ENCODE results near the gene MRPL4. TPM values are rescaled to one million over a fixed set of nuclear protein-coding genes. Genes with fewer than 3 reads are reported as not detected.

MRPL4 gene
- polyA plus RNA-seq, 1 of the 3 experiments (the other 2 are of a cell fraction): 110 TPM

DNA sequence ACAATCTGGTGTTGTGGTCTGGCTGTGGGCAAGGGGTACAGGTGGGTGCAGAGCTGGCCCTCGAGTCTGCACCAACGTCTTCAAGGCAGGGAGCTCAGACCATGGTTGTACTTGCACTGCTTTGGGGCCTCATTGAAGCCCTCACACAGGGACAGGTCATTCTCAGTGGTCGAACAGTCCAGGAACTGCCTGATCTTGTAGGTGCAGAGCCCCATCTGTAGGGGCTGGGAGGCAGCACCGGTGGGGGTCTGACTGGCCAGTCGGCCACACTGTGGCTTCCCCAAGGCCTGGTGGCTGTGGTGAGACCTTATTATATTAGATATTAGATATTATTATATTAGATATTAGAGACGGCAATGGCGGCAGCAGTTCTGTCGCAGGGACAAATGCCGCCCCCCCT is 34.9 kb upstream of the MRPL4 start:
- WGBS (ENCODE audit: low lambda C conversion rate): 66% methylated on average over 7 of the region's 9 CpGs
- POLR2A ChIA-PET: no interaction called here
- H3K27me3 ChIP-seq (ENCODE audit: insufficient read depth): no peaks in the 10 kb centered on the region
- no peaks in the 10 kb centered on the region for H3K36me3 ChIP-seq (replicated peaks in 1 of 2; ENCODE audit: control insufficient read depth in 1 of 2, insufficient read depth in 2 of 2, low read length in 1 of 2)
- no peak overlapping the region for H3K4me2 ChIP-seq
- TF ChIP-seq, protein P1, sequence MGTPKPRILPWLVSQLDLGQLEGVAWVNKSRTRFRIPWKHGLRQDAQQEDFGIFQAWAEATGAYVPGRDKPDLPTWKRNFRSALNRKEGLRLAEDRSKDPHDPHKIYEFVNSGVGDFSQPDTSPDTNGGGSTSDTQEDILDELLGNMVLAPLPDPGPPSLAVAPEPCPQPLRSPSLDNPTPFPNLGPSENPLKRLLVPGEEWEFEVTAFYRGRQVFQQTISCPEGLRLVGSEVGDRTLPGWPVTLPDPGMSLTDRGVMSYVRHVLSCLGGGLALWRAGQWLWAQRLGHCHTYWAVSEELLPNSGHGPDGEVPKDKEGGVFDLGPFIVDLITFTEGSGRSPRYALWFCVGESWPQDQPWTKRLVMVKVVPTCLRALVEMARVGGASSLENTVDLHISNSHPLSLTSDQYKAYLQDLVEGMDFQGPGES (IDR thresholded peaks at IDR 0.05; ENCODE audit: low read depth, low read length): no peak
- TF ChIP-seq MXI1 (IDR thresholded peaks at IDR 0.05; ENCODE audit: low read depth, low read length) (no peak), EZH2phosphoT487 (IDR thresholded peaks at IDR 0.05; ENCODE audit: borderline replicate concordance, low read depth) (no peak), RXRA (IDR thresholded peaks at IDR 0.05; ENCODE audit: borderline replicate concordance, low read depth) (no peak), POLR2AphosphoS5 (IDR thresholded peaks at IDR 0.05; ENCODE audit: low read depth, low read length) (no peak), FOXJ3 (CRISPR knock-in tag; IDR thresholded peaks at IDR 0.05) (no peak), GATA2 (CRISPR knock-in tag; IDR thresholded peaks at IDR 0.05) (no peak), NRF1 (IDR thresholded peaks at IDR 0.05; ENCODE audit: low read depth, low read length) (no peak)
- TF ChIP-seq, protein P2, sequence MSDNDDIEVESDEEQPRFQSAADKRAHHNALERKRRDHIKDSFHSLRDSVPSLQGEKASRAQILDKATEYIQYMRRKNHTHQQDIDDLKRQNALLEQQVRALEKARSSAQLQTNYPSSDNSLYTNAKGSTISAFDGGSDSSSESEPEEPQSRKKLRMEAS (IDR thresholded peaks at IDR 0.05; ENCODE audit: low read depth): no peak
- TF ChIP-seq, protein P3, sequence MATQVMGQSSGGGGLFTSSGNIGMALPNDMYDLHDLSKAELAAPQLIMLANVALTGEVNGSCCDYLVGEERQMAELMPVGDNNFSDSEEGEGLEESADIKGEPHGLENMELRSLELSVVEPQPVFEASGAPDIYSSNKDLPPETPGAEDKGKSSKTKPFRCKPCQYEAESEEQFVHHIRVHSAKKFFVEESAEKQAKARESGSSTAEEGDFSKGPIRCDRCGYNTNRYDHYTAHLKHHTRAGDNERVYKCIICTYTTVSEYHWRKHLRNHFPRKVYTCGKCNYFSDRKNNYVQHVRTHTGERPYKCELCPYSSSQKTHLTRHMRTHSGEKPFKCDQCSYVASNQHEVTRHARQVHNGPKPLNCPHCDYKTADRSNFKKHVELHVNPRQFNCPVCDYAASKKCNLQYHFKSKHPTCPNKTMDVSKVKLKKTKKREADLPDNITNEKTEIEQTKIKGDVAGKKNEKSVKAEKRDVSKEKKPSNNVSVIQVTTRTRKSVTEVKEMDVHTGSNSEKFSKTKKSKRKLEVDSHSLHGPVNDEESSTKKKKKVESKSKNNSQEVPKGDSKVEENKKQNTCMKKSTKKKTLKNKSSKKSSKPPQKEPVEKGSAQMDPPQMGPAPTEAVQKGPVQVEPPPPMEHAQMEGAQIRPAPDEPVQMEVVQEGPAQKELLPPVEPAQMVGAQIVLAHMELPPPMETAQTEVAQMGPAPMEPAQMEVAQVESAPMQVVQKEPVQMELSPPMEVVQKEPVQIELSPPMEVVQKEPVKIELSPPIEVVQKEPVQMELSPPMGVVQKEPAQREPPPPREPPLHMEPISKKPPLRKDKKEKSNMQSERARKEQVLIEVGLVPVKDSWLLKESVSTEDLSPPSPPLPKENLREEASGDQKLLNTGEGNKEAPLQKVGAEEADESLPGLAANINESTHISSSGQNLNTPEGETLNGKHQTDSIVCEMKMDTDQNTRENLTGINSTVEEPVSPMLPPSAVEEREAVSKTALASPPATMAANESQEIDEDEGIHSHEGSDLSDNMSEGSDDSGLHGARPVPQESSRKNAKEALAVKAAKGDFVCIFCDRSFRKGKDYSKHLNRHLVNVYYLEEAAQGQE (IDR thresholded peaks at IDR 0.05; ENCODE audit: low read depth, low read length): no peak
- no peak overlapping the region for H3K27ac ChIP-seq (ENCODE audit: low read depth in 2 of 2, low read length in 1 of 2)
- H3K4me3 ChIP-seq (ENCODE audit: low read depth in 2 of 2, low read length in 1 of 2): no peak overlapping the region
- no peaks in the 10 kb centered on the region for H3K4me1 ChIP-seq (ENCODE audit: control insufficient read depth in 1 of 2, insufficient read depth in 2 of 2, low read depth in 1 of 2, low read length in 1 of 2)
- no peak for DNase-seq
- no peaks in the 10 kb centered on the region for H3K9me2 ChIP-seq
- H3K9ac ChIP-seq: no peak overlapping the region
- H3F3A ChIP-seq (replicated peaks; ENCODE audit: insufficient read depth): no peaks in the 10 kb centered on the region
- H3K79me2 ChIP-seq (ENCODE audit: insufficient read depth): no peaks in the 10 kb centered on the region
- H3K9me3 ChIP-seq: no peaks in the 10 kb centered on the region
- CTCF ChIA-PET: interaction anchor here (0.9 kb wide), 1 partner anchor 9 kb away, joined by 4 read pairs; no protein-coding TSS in a partner anchor
- no peak overlapping the region for H2AFZ ChIP-seq (ENCODE audit: low read depth)
- H4K20me1 ChIP-seq (ENCODE audit: insufficient read depth): no peaks in the 10 kb centered on the region

DNA sequence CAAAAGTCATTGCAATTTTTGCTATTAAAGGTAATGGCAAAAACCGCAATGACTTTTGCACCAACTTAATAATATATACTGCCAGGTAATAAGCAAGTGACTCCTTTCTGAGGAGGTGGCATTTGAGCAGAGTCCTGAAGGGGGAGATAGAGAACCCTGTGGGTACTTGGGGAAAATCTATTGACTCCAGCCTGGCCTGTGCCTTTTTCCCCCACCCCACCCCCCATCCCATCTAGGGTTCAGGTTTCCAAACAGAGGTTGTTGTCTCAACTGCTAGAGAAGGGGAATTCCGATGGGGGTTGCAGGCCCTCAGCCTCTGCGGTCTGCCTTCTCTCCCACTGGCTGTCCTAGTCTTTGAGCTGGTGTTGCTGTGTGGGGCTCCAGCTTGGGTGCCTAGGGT is 32.3 kb upstream of the MRPL4 start:
- Histone ChIP-seq H3K4me1 (ENCODE audit: control insufficient read depth in 1 of 2, insufficient read depth in 2 of 2, low read depth in 1 of 2, low read length in 1 of 2) (no peaks in the 10 kb centered on the region), H3K9ac (no peak overlapping the region), H3K36me3 (replicated peaks in 1 of 2; ENCODE audit: control insufficient read depth in 1 of 2, insufficient read depth in 2 of 2, low read length in 1 of 2) (no peaks in the 10 kb centered on the region), H3K4me2 (no peak overlapping the region), H2AFZ (ENCODE audit: low read depth) (no peak overlapping the region), H3K27me3 (ENCODE audit: insufficient read depth) (no peaks in the 10 kb centered on the region), H3K27ac (ENCODE audit: low read depth in 2 of 2, low read length in 1 of 2) (no peak overlapping the region), H3F3A (replicated peaks; ENCODE audit: insufficient read depth) (no peaks in the 10 kb centered on the region), H3K9me2 (no peaks in the 10 kb centered on the region), H3K9me3 (no peaks in the 10 kb centered on the region), H3K79me2 (ENCODE audit: insufficient read depth) (no peaks in the 10 kb centered on the region), H4K20me1 (ENCODE audit: insufficient read depth) (no peaks in the 10 kb centered on the region), H3K4me3 (ENCODE audit: low read depth in 2 of 2, low read length in 1 of 2) (no peak overlapping the region)
- ChIA-PET CTCF (interaction anchor here (1.0 to 1.4 kb wide), 2 partner anchors 13 to 39 kb away, joined by 3 to 6 read pairs; no protein-coding TSS in a partner anchor), POLR2A (no interaction called here)
- 61% methylated on average over 2 of the region's 3 CpGs for WGBS (ENCODE audit: low lambda C conversion rate)
- no peak for TF ChIP-seq GABPA (IDR thresholded peaks at IDR 0.05; ENCODE audit: low read depth)
- TF ChIP-seq SMC3 (IDR thresholded peaks at IDR 0.05; ENCODE audit: low read depth, low read length): no peak
- TF ChIP-seq JUND (IDR thresholded peaks at IDR 0.05): no peak
- TF ChIP-seq, protein P2 (IDR thresholded peaks at IDR 0.05; ENCODE audit: low read depth): no peak
- no peak for TF ChIP-seq TCF12 (IDR thresholded peaks at IDR 0.05)
- TF ChIP-seq TAF1 (IDR thresholded peaks at IDR 0.05; ENCODE audit: borderline replicate concordance, low read depth, low read length): no peak
- no peak for TF ChIP-seq FOSL2 (IDR thresholded peaks at IDR 0.05; ENCODE audit: borderline replicate concordance, low read depth)
- TF ChIP-seq FOXM1 (IDR thresholded peaks at IDR 0.05; ENCODE audit: low read depth): no peak
- no peak for TF ChIP-seq SIN3A (IDR thresholded peaks at IDR 0.05; ENCODE audit: borderline replicate concordance, low read depth, low read length)
- no peak for DNase-seq
